Endodermal cell (in vitro differentiated cells): ENCODE results near the gene MAPK8. TPM values are rescaled to one million over a fixed set of nuclear protein-coding genes. Genes with fewer than 3 reads are reported as not detected.

Experiments
- DNase-seq: peaks from one replicate; pipeline ENCODE4 v3.0.0-alpha.2; 2017
- H3K27ac ChIP-seq: 2 replicates; pipeline ENCODE4 v1.5.1; 2013; ENCODE audit warnings: mild to moderate bottlenecking, low read depth, low read length, moderate library complexity
- H3K27me3 ChIP-seq: 2 replicates; pipeline ENCODE4 v1.6.1; 2013; ENCODE audit warnings: mild to moderate bottlenecking, low read length, moderate library complexity; ENCODE audit not compliant: insufficient read depth, control insufficient read depth, poor library complexity, severe bottlenecking
- H3K36me3 ChIP-seq: 2 replicates; pipeline ENCODE4 v1.7.0; 2013; ENCODE audit warnings: mild to moderate bottlenecking, low read length, moderate library complexity; ENCODE audit not compliant: control insufficient read depth, insufficient read depth
- H3K4me1 ChIP-seq: one replicate; pipeline ENCODE4 v1.7.0; 2013; ENCODE audit warnings: low read length; ENCODE audit not compliant: control insufficient read depth, insufficient read depth
- H3K4me3 ChIP-seq: 2 replicates; pipeline ENCODE4 v1.5.1; 2013; ENCODE audit warnings: mild to moderate bottlenecking, low read length, moderate library complexity
- H3K9ac ChIP-seq: 2 replicates; pipeline ENCODE4 v1.6.1; 2013; ENCODE audit warnings: mild to moderate bottlenecking, low read length, moderate library complexity; ENCODE audit not compliant: poor library complexity, severe bottlenecking; ENCODE audit errors: extremely low read depth
- H3K9me3 ChIP-seq: 2 replicates; pipeline ENCODE4 v1.6.1; 2013; ENCODE audit warnings: mild to moderate bottlenecking, low read length, moderate library complexity; ENCODE audit not compliant: control insufficient read depth
- H3K27ac Mint-ChIP-seq: 2 replicates; pipeline ENCODE4 v1.8.0; 2020; ENCODE audit warnings: mixed read lengths
- H3K27me3 Mint-ChIP-seq: 2 replicates; pipeline ENCODE4 v1.8.0; 2021; ENCODE audit warnings: mild to moderate bottlenecking, mixed read lengths; ENCODE audit not compliant: insufficient read depth
- H3K36me3 Mint-ChIP-seq: 2 replicates; pipeline ENCODE4 v1.8.0; 2020; ENCODE audit warnings: low read depth, mixed read lengths
- H3K4me1 Mint-ChIP-seq: 2 replicates; pipeline ENCODE4 v1.8.0; 2020; ENCODE audit warnings: mixed read lengths
- H3K4me3 Mint-ChIP-seq: 2 replicates; pipeline ENCODE4 v1.8.0; 2020; ENCODE audit warnings: mild to moderate bottlenecking, moderate library complexity, mixed read lengths
- H3K9me3 Mint-ChIP-seq: 2 replicates; pipeline ENCODE4 v1.8.0; 2020; ENCODE audit warnings: mild to moderate bottlenecking, mixed read lengths
- WGBS, 2 experiments: methylation state at CpG; one replicate each; pipeline versions ENCODE4 v1.1.5 to v1.1.7; 2013; ENCODE audit warnings: missing lambda C conversion rate in 2 of 2, mixed read lengths in 1 of 2; ENCODE audit not compliant: insufficient coverage in 1 of 2, insufficient read length in 1 of 2; 5-methylcytosine and 5-hydroxymethylcytosine counted together
- total RNA-seq, 2 donors: library from RNA; stranded (reverse); fragmentation: NEBNext Ultra II Directional in 1 of 2; extraction: Animal tissue kit (Norgen Biotek cat#: 25700) in 1 of 2; gene quantifications; 2 replicates in 1 of 2; 3 replicates in 1 of 2; pipeline ENCODE4 v1.2.1, GENCODE V29; 2021
- TF ChIP-seq, protein P1 (sequence below): fragments of 200-600 bp; sonication (generic); conservative IDR thresholded peaks from 2 replicates; pipeline ENCODE4 v1.5.0; 2021; ENCODE audit warnings: antibody characterized with exemption, mild to moderate bottlenecking

Gene MAPK8
- total RNA-seq, 2 donors from 2014 or later: 84.2 to 146 TPM

GRCh38 chr10:48442090-48442808, 135.8 kb downstream of the MAPK8 start:
- Histone ChIP-seq H3K9ac (no peak overlapping the region), H3K9me3 (no peaks in the 10 kb centered on the region), H3K36me3 (no peaks in the 10 kb centered on the region), H3K27ac (no peak overlapping the region), H3K4me3 (no peak overlapping the region), H3K27me3 (peaks cover 7% of the 10 kb centered on the region), H3K4me1 (peaks cover 25% of the 10 kb centered on the region)
- TF ChIP-seq, protein P1, sequence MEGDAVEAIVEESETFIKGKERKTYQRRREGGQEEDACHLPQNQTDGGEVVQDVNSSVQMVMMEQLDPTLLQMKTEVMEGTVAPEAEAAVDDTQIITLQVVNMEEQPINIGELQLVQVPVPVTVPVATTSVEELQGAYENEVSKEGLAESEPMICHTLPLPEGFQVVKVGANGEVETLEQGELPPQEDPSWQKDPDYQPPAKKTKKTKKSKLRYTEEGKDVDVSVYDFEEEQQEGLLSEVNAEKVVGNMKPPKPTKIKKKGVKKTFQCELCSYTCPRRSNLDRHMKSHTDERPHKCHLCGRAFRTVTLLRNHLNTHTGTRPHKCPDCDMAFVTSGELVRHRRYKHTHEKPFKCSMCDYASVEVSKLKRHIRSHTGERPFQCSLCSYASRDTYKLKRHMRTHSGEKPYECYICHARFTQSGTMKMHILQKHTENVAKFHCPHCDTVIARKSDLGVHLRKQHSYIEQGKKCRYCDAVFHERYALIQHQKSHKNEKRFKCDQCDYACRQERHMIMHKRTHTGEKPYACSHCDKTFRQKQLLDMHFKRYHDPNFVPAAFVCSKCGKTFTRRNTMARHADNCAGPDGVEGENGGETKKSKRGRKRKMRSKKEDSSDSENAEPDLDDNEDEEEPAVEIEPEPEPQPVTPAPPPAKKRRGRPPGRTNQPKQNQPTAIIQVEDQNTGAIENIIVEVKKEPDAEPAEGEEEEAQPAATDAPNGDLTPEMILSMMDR: no peak
- H3K4me3 Mint-ChIP-seq: no peak overlapping the region
- peaks cover 29% of the 10 kb centered on the region for H3K27me3 Mint-ChIP-seq
- H3K4me1 Mint-ChIP-seq: peaks cover 46% of the 10 kb centered on the region
- peaks cover 22% of the 10 kb centered on the region for H3K36me3 Mint-ChIP-seq
- no peaks in the 10 kb centered on the region for H3K9me3 Mint-ChIP-seq
- WGBS, 2 experiments: 95 to 97% methylated on average over 9 to 11 of the region's 11 CpGs
- no peak for DNase-seq
- H3K27ac Mint-ChIP-seq: no peak overlapping the region

DNA sequence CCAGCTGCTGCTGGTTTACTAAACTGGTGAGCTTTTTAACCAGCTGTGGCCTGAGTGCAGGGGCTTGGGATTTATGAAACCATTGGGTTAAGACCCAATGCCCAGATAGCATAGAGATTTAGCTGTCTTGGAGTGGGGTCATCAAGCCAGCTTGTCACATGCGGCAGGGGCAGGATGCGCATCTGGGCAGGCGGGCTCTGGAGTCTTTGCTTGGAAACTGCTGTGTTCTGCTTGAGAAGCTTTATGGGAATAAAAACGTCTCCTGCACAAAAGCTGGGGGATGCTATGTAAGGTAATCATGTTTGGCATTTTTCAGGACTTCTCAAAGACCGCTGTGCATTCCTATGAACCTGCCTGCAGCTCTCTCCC, 136.3 kb downstream of the MAPK8 start:
- peaks cover 35% of the 10 kb centered on the region for H3K27me3 Mint-ChIP-seq
- TF ChIP-seq, protein P1: no peak
- DNase-seq: no peak
- H3K36me3 Mint-ChIP-seq: peaks cover 23% of the 10 kb centered on the region
- no peaks in the 10 kb centered on the region for H3K36me3 ChIP-seq
- no peak overlapping the region for H3K27ac Mint-ChIP-seq
- no peak overlapping the region for H3K9ac ChIP-seq
- no peaks in the 10 kb centered on the region for H3K9me3 Mint-ChIP-seq
- H3K4me3 Mint-ChIP-seq: no peak overlapping the region
- peaks cover 12% of the 10 kb centered on the region for H3K27me3 ChIP-seq
- 94 to 97% methylated on average over 5 of the region's 5 CpGs for WGBS, 2 experiments
- H3K4me1 ChIP-seq: peaks cover 21% of the 10 kb centered on the region
- H3K4me3 ChIP-seq: no peak overlapping the region
- no peaks in the 10 kb centered on the region for H3K9me3 ChIP-seq
- H3K27ac ChIP-seq: no peak overlapping the region
- peaks cover 42% of the 10 kb centered on the region for H3K4me1 Mint-ChIP-seq

DNA sequence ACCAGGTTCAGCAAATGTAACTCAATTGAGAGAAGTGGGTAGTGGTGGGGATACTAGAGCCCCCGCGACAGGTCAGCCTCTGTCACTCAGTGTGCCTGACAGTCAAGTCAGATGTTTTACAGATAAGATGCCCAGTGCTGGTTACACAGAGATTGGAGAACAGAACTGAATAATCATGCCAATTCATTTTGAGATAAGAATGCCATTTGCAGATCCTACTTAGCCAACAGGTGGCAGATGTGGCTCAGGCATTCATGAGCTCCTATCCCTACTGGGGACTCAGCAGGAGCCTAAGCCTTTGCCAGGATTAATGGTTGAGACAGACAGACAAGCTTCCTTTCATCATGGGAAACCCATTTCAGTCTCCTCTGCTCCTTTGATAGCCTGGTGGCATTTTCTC, 137.8 kb downstream of the MAPK8 start:
- Histone ChIP-seq H3K9me3 (no peaks in the 10 kb centered on the region), H3K27ac (peak overlapping the region; percentile 52), H3K9ac (no peak overlapping the region), H3K4me3 (no peak overlapping the region), H3K27me3 (peaks cover 12% of the 10 kb centered on the region), H3K4me1 (peaks cover 20% of the 10 kb centered on the region), H3K36me3 (no peaks in the 10 kb centered on the region)
- DNase-seq: peak; percentile 87
- peaks cover 34% of the 10 kb centered on the region for H3K4me1 Mint-ChIP-seq
- peak overlapping the region; percentile 76 for H3K27ac Mint-ChIP-seq
- peaks cover 47% of the 10 kb centered on the region for H3K27me3 Mint-ChIP-seq
- TF ChIP-seq, protein P1: peak; percentile 75
- peaks cover 21% of the 10 kb centered on the region for H3K36me3 Mint-ChIP-seq
- H3K4me3 Mint-ChIP-seq: no peak overlapping the region
- H3K9me3 Mint-ChIP-seq: no peaks in the 10 kb centered on the region
- whole genome bisulfite sequencing, 2 experiments: 56 to 65% methylated on average over 2 of the region's 2 CpGs
